PC-9 (cell line): ENCODE results near the gene LRP10. TPM values are rescaled to one million over a fixed set of nuclear protein-coding genes. Genes with fewer than 3 reads are reported as not detected.

ENCODE experiments used
- BruUV-seq: library from RNA; stranded (reverse); fragments of 400-500 nt; replicated peaks from 2 replicates; lab custom pipeline; 2021; lab: Mats Ljungman, UMichigan
- CTCF ChIA-PET: fragments of 300-600 bp; sonication (Branson Sonifier 250); formaldehyde crosslinking; loops from one replicate; lab custom pipeline; 2022; ENCODE audit warnings: antibody characterized with exemption; lab: Charles Lee
- POLR2A ChIA-PET: fragments of 300-600 bp; sonication (Branson Sonifier 250); formaldehyde crosslinking; loops from one replicate; lab custom pipeline; 2022; ENCODE audit warnings: antibody characterized with exemption; ENCODE audit not compliant: unreplicated experiment; lab: Charles Lee
- DNase-seq, 2 experiments: peaks; one replicate each; pipeline versions ENCODE4 v3.0.0 to v3.0.0-alpha.2; 2015 to 2022; ENCODE audit warnings: mixed read lengths in 1 of 2
- H2AFZ ChIP-seq: fragments of 200-600 bp; sonication (generic); 2 replicates; pipeline ENCODE4 v1.8.1; 2017; ENCODE audit warnings: antibody characterized with exemption
- H3F3A ChIP-seq: fragments of 200-600 bp; sonication (generic); 2 replicates; pipeline ENCODE4 v1.8.1; 2017; ENCODE audit warnings: antibody characterized with exemption, mild to moderate bottlenecking, low read depth; ENCODE audit not compliant: insufficient read depth
- H3K27ac ChIP-seq: fragments of 200-600 bp; sonication (generic); 2 replicates; pipeline ENCODE4 v1.6.1; 2016; ENCODE audit warnings: mixed run types
- H3K27me3 ChIP-seq: fragments of 200-600 bp; sonication (generic); 2 replicates; pipeline ENCODE4 v1.6.1; 2016; ENCODE audit warnings: low read depth, mixed run types; ENCODE audit not compliant: insufficient read depth
- H3K36me3 ChIP-seq: fragments of 200-600 bp; sonication (generic); 2 replicates; pipeline ENCODE4 v1.6.1; 2016; ENCODE audit warnings: low read depth, mixed run types
- H3K4me1 ChIP-seq: fragments of 200-600 bp; sonication (generic); replicated peaks from 2 replicates; pipeline ENCODE4 v1.6.1; 2016; ENCODE audit warnings: mixed run types; ENCODE audit not compliant: insufficient read depth
- H3K4me2 ChIP-seq: fragments of 200-600 bp; sonication (generic); 2 replicates; pipeline ENCODE4 v1.6.1; 2017; ENCODE audit warnings: mixed run types
- H3K4me3 ChIP-seq: fragments of 200-600 bp; sonication (generic); 2 replicates; pipeline ENCODE4 v1.6.1; 2016; ENCODE audit warnings: mixed run types
- H3K79me2 ChIP-seq: fragments of 200-600 bp; sonication (generic); 2 replicates; pipeline ENCODE4 v1.6.1; 2017; ENCODE audit warnings: low read depth, mixed run types
- H3K9me2 ChIP-seq: fragments of 200-600 bp; sonication (generic); 2 replicates; pipeline ENCODE4 v1.8.1; 2017; ENCODE audit warnings: mild to moderate bottlenecking; ENCODE audit not compliant: insufficient read depth
- H3K9me3 ChIP-seq: fragments of 200-600 bp; sonication (generic); 2 replicates; pipeline ENCODE4 v1.8.1; 2016; ENCODE audit warnings: low read depth; ENCODE audit not compliant: insufficient read depth
- H4K20me1 ChIP-seq: fragments of 200-600 bp; sonication (generic); 2 replicates; pipeline ENCODE4 v1.8.1; 2017; ENCODE audit not compliant: insufficient read depth
- CTCF ChIP-seq: fragments of 200-600 bp; sonication (generic); conservative IDR thresholded peaks from 2 replicates; pipeline ENCODE4 v1.6.1; 2017; ENCODE audit warnings: mixed run types, antibody characterized with exemption, mild to moderate bottlenecking, moderate library complexity
- EZH2 ChIP-seq: fragments of 200-600 bp; sonication (generic); IDR thresholded peaks from 2 replicates; pipeline ENCODE4 v1.8.0; 2017; ENCODE audit warnings: antibody characterized with exemption, low read depth
- intact Hi-C: fragments of 100-400 bp; cut with micrococcal nuclease; formaldehyde crosslinking; loops from one replicate; pipeline ENCODE4 v1.10.0; 2022; ENCODE audit not compliant: unreplicated experiment
- total RNA-seq: library from RNA; stranded (reverse); gene quantifications from 2 replicates; pipeline ENCODE4 v1.2.3, GENCODE V29; 2021

The LRP10 gene
- total RNA-seq, 1 experiment from 2014 or later: 61.6 TPM

GRCh38 chr14:22906073-22906472 is 34.5 kb downstream of the LRP10 start:
- Histone ChIP-seq H3K79me2 (no peaks in the 10 kb centered on the region), H3K4me2 (no peak overlapping the region), H3K4me1 (peaks cover 15% of the 10 kb centered on the region), H3K9me2 (no peaks in the 10 kb centered on the region), H2AFZ (no peak overlapping the region), H3F3A (peaks cover 19% of the 10 kb centered on the region; the same call in 1 of the 2 replicates), H3K36me3 (peaks cover 17% of the 10 kb centered on the region; the same call in 1 of the 2 replicates), H4K20me1 (no peaks in the 10 kb centered on the region), H3K9me3 (no peaks in the 10 kb centered on the region), H3K4me3 (no peak overlapping the region), H3K27me3 (no peaks in the 10 kb centered on the region), H3K27ac (no peak overlapping the region)
- intact Hi-C loops: no loop called here
- TF ChIP-seq CTCF: no peak
- no peak for TF ChIP-seq EZH2
- POLR2A ChIA-PET: no interaction called here
- BruUV-seq: no TSS peak
- CTCF ChIA-PET: no interaction called here
- no peak for DNase-seq

- Histone ChIP-seq H3K27me3 (no peaks in the 10 kb centered on the region), H2AFZ (no peak overlapping the region), H3K9me2 (no peaks in the 10 kb centered on the region), H3K4me1 (peaks cover 15% of the 10 kb centered on the region), H3F3A (peaks cover 14% of the 10 kb centered on the region; the same call in 1 of the 2 replicates), H4K20me1 (no peaks in the 10 kb centered on the region), H3K9me3 (no peaks in the 10 kb centered on the region), H3K79me2 (no peaks in the 10 kb centered on the region), H3K27ac (no peak overlapping the region), H3K4me2 (no peak overlapping the region), H3K4me3 (no peak overlapping the region), H3K36me3 (peaks cover 13% of the 10 kb centered on the region; the same call in 1 of the 2 replicates)
- POLR2A ChIA-PET: interaction anchor here (0.6 kb wide), 1 partner anchor 9 kb away, joined by 3 read pairs; no protein-coding TSS in a partner anchor
- TF ChIP-seq CTCF: no peak
- no peak for TF ChIP-seq EZH2
- no TSS peak for BruUV-seq
- intact Hi-C loops: no loop called here
- CTCF ChIA-PET: interaction anchor here (0.7 kb wide), 1 partner anchor 327 kb away, joined by 4 read pairs; no protein-coding TSS in a partner anchor
- DNase-seq: no peak
These were observed 35.9 kb downstream of the LRP10 start for GRCh38 chr14:22907429-22907828.

- Histone ChIP-seq H3K27me3 (no peaks in the 10 kb centered on the region), H3K9me3 (no peaks in the 10 kb centered on the region), H3K4me1 (peaks cover 7% of the 10 kb centered on the region; the same call in 1 of the 2 replicates), H3F3A (peaks cover 6% of the 10 kb centered on the region; the same call in 1 of the 2 replicates), H3K79me2 (no peaks in the 10 kb centered on the region), H2AFZ (no peak overlapping the region), H3K36me3 (peaks cover 13% of the 10 kb centered on the region; the same call in 1 of the 2 replicates), H3K9me2 (no peaks in the 10 kb centered on the region), H3K4me2 (no peak overlapping the region), H3K4me3 (no peak overlapping the region), H3K27ac (no peak overlapping the region), H4K20me1 (no peaks in the 10 kb centered on the region)
- POLR2A ChIA-PET: no interaction called here
- TF ChIP-seq EZH2 (no peak), CTCF (no peak)
- no peak for DNase-seq
- BruUV-seq: no TSS peak
- intact Hi-C loops: no loop called here
- CTCF ChIA-PET: no interaction called here
These were observed 37.1 kb downstream of the LRP10 start for GRCh38 chr14:22908601-22909000.
